NK-92 (cell line): ENCODE measurements around the gene C10orf71.

Experiments used
- DNase-seq: peaks from one replicate; lab custom pipeline; 2025; ENCODE audit not compliant: unreplicated experiment; lab: John Stamatoyannopoulos, UW

C10orf71 gene

DNA sequence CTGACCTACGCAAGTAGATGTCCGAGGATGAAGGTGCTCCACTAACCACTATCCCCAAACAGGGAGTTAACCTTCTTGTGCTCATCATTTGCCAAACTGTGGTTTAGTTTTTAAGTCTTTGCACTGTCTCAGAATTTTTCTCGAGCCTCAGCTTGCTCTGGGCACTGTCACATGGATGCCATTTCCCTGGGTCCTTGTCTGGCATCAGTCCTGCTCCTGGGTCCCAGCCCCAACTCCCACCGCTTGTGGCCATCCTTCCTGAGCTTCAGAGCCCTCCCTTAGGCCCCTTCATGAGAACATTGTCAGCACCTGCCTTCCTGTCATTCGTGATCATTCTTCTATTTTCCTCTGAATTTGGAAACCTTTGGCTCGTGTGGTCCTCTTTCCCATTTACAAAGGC lies 33.8 kb downstream of the C10orf71 start:
- no peak for DNase-seq

DNA sequence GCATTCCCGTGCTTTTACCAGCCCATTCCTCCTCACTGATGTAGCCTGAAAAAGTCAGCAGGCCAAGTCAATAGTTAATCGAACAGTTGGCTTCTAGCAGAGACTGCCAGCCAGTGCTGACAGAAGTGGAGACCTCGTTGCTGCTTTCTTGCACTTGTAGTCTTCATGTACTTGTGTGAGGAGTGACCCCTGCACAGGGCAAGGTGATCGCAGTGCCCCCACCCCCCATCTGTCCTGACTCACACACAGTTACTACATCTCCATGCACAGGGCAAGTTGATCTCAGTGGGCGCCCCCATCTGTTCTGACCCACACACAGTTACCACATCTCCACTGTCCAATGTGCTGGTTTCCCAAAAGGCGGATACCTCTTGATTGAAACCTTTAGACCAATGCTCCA lies 34.2 kb downstream of the C10orf71 start:
- DNase-seq, result no peak

DNA sequence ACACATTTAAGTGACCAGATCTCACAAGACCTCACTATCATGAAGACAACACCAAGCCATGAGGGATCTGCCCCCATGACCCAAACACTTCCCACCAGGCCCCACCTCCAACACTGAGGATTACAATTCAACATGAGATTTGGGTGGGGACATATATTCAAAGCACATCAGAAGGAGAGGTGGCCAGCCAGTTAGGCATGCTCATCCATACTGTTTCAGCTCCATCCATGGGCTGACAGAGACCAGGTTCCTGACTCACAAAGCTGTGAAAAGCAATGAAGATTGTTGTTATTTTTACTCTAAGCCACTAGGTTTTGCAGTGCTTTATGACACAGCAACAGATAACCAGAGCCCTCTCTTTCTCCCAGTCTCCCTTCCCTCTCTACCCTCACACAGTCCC lies 36.0 kb downstream of the C10orf71 start:
- DNase-seq, result no peak

DNA sequence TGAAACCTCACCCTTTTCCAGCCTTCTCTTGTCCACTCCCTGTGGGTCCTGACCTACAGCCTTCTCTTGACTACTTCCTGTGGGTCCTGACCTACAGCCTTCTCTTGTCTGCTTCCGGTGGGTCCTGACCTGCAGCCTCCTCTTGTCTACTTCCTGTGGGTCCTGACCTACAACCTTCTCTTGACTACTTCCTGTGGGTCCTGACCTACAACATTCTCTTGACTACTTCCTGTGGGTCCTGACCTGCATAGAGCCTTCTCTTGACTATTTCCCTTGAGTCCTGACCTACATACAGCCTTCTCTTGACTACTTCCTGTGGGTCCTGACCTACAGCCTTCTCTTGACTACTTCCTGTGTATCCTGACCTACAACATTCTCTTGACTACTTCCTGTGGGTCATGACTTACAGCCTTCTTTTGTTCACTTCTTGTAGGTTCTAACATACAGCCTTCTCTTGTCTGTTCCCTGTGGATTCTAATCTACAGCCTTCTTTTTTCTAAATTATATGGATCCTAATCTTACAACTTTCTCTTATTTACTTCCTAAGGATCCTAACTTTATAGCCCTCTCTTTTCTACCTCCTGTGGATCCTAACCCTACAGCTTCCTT lies 36.5 kb downstream of the C10orf71 start:
- no peak for DNase-seq

DNA sequence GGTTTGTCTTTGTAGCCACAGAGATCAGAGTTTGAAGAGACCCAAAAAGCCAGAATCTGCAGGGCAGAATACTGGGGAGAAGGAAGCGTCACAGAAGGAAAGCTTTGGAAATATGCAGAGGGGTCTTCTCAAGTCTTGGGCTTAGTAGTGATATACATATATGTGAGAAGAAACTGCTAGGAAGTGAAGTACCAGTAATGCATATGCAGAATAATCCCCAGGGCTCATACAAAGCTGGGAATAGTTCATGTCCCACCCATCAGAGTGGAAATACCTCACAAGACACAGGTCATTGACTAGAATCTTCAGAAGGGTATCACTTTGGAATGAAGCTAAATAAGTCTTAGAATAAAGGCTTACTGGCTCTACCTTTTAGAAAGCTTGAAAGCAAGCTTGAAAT lies 39.6 kb downstream of the C10orf71 start:
- no peak for DNase-seq

DNA sequence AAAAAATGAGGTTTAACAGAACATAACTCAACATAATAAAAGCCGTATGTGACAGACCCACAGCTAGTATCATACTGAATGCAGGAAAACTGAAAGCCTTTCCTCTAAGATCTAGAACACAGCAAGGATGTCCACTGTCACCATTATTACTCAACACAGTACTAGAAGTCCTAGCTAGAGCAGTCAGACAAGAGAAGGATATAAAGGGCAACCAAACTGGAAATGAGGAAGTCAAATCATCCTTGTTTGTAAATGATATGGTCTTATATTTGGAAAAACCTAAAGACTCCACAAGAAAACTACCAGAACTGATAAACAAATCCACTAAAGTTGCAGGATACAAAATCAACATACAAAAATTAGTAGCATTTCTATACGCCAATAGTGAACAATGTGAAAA lies 45.9 kb downstream of the C10orf71 start:
- DNase-seq, result no peak

DNA sequence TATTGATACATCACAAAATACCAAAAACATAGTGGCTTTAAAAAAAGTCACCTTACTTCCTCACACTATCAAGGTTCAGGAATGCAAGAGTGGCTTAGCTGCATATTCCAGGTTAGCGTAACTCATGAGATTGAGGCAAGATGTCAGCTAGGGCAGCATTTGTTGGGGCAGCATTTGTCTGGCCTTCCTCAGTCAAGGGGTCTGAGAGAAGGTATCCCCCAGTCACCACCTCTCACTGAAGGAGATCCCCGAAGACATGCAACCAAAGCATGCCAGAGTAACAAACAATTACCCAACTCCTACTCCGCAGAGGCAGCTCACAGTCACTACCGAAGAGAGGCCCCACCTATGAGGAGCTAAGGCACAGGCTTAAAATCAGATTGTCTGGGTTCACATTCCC lies 48.4 kb downstream of the C10orf71 start:
- no peak for DNase-seq

DNA sequence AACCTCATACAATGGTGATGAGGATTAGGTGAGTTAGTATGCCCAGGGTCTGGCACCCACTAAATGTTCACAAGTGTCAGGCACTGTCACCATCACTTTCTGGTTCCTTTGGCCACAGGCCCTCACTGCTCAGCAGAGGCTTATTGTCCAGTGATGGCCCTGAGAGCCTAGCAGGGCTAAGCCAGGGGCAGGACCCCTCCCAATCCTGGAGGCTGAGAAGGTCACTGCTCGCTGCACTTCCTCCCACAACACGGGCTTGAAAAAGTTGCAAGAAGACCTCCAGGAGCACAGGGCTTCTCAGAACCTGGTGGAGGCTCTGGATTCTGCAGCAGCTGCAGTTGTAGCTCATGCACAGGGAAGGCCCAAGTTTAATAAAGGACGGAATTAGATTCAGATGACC lies 48.9 kb downstream of the C10orf71 start:
- no peak for DNase-seq

DNA sequence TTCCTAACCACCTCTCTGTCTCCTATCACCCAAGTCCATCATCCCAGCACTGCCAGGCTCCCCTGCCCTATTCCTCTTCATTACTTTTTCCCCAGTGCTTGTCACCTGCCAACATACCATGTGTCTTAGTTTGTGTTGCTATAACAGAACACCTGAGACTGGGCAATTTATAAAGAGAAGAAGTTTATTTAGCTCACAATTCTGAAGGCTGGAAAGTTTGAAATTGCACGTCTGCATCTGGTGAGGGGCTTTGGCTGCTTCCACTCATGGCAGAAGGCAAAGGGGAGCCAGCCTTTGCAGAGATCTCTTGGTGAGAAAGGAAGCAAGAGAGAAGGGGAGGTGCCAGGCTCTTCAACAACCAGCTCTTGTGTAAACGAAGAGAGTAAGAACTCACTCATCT lies 49.6 kb downstream of the C10orf71 start:
- no peak for DNase-seq

DNA sequence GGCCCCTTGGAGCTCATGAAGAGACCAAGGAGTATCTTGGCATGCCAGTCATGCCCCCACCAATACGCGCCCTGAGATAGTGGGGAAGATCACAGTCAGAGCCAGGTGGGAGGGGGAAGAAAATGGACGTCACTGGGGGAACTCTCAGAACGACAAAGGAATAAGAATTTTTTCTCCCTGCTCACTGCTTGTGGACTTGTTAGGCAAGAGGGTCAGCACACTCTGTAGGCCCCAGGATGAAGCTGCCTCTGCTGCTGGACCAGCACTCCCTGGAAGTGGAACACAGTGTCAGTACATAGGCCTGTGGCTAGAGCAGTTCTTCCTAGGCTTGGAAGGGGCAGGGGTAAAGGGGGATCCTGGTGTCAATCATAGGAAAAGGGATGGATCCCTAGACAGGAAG lies 50.4 kb downstream of the C10orf71 start:
- no peak for DNase-seq

DNA sequence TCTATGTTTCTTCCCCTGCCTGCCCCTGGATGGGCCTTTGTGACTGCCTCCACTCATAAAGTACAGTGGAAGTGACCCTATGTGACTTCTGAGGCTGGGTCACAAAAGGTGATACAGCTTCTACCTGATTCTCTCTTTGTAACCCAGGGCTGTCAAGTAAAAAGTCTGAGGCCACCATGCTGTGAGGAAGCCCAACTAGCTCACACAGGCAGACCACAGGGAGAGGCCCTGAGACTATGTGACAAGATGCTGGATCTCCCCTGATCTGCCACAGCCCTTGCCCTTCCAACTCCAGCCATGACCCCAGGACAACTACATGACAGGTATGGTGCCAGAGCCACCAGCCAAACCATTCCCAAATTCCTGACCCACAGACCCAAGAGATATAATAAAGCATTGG lies 51.2 kb downstream of the C10orf71 start:
- DNase-seq, result no peak

DNA sequence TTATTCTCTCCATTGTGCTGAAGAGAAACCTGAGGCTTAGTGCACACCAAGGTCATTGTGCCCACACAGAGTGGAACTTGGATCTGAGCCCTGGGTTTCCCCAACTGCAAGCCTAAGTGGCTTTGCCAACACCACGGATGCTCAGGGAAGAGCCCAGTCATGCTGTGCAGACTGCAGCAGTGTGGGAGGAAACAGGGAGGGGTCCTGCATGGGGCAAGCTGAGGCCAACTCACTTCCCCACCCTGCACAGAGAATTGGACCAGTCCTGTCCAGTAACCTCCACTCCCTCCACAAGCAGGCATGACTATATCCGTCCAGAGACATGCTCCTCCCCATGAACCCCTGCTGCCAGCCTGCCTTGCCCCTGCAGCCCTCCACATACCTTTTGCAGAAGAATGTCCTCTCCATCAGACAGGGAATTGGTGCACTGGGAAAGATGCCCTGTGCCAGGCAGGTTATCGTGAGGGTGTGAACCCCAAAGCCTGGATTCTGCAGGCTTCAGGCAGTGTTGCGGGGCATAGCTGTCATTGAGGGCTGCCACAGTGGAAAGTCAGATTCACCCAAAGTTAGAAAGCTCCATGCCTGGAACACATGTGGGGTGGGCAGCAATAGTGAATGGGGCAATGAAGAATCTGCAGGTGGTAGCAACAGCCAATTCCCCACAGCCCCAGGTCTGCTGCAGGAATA lies 52.0 kb downstream of the C10orf71 start:
- no peak for DNase-seq

DNA sequence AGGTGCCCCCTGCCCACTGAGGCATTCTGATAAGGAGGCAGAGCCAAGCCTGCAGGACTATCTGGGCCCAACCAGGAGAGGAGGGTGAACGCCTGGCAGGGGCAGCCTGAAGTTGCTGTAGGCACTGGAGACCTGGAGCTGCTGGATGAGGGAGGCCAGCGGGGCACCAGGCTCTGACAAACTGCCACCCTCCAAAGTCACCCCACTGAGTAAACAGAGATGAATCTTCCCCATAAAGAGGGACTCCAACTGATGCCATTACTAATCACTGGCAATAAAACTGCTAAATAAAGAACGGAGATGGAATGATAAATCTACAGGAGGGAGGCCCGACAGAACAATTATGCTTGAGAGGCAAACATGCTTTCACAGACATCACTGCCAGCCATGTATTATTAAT lies 52.7 kb downstream of the C10orf71 start:
- no peak for DNase-seq

DNA sequence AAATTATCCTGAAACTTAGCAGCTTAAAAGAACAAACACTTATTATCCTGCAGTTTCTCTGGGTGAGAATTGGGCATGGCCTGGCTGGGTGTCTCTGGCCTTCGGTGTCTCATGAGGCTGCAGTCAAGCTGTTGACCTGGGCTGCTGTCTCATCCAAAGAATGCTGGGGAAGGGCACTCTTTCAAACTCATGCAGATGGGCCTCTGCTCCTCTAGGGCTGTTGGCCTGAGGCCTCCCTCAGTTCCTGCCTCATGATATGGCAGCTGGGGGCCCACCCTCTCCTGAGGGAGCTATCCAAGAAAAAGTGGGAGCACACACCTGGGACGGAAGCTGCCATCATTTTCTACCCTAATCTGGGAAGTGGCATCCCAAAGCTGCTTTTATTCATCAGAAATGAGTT lies 53.4 kb downstream of the C10orf71 start:
- no peak for DNase-seq

DNA sequence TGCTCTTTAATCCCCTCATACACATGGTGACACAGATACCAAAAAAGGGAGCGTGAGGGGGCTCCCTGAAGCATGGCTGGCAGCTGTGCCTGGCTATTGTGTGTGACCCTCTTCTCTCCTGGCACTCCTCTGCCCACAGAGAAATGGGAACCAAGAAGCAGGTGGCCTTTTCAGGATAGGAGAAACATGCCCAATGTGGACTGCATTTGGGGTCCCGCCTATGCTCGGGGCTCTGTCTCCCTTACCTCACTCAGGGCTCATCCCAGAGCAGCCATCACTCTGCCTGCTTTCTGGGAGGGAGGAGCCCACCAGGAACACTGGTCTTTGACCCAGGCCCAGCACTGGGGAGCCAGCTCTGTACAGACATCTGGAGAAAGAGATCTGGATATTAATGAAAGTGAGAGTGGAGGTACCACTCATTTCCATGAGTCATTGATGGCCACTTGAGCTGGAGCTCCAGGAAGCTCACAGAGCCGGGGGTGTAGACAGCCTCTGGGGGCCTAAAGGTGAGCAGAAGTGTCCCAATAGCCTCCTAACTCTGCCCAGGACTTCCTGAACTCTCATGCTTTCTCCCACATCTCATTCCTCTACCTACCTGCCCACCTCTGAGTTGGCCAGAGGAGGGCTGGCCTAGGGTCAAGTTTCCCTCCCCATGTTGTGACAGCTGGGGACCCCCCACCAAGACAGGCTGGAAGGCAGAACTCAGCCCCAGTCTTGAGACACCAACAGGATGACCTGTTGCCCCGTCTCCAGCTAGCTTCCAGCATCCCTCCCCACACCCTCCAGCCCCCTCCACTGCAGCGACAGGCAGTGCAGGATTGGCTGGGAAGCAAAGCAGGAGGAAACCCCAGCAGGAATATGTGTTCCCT lies 54.3 kb downstream of the C10orf71 start:
- DNase-seq, result no peak

DNA sequence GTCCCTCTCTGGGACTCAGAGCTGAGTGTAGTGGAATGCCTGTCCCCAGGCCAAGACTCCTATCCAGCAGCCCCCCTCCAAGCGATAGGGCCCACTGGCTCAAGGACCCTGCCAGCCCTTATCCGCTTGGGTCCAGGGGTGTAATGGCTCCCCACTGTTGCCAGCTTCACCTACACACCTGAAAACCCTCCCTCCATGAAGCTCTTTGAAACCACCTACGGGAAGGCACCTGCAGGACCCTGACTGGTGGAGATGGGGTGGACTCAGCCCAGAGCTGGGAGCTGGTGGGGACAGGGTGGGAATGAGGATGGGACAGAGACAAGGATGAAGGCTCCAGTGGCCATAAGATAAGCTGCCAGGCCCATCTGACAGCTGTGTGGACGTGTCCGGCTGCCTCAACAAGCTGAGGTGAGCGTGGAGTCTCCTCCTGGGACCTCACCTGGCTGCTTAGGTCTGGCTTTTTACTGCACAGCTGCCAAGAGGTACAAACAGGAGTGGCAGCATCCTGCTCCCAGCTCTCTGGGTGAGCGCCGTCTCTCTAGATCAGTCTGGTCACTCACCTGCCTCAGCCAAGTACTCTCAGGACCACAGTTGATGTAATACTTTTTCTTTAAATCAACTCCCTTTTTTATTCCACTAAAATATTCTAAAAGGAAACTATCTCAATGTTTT lies 55.1 kb downstream of the C10orf71 start:
- no peak for DNase-seq

DNA sequence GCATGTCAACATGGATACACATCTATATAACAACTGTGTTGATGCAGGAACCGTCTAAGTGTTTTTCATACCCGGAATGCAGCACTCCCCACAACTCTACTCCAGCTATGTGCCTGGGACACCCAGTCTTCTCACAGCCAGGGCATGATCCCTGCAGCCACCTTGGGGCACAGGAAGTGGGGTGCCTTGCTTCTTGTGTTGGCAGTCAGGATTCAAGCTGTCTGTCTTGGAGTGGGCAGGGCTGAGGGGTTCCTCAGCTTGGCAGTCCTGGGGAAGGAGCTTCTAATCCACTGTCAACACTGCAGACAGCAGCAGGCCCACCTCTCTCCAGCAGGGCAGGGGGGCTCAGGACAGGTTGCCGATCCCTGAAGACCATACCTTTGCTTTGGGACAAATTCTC lies 55.6 kb downstream of the C10orf71 start:
- no peak for DNase-seq

DNA sequence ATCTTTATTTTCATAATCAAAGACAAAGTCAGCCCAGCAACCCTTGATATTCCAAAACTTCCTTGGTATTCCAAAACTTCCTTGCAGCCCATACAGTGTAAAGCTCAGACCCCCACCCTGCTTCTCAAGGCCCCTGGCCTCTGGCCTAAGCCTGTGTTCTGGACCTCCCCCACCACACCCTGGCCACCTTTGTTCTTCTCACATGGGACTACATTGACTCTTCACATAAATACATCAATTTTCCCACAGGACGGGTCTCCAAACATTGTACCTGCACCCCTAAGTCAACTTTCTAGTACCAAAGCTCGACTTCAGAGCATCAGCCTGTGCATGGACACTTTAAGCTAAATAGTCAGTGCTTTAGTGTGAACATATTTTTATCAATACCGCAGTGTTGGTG lies 56.3 kb downstream of the C10orf71 start:
- no peak for DNase-seq

DNA sequence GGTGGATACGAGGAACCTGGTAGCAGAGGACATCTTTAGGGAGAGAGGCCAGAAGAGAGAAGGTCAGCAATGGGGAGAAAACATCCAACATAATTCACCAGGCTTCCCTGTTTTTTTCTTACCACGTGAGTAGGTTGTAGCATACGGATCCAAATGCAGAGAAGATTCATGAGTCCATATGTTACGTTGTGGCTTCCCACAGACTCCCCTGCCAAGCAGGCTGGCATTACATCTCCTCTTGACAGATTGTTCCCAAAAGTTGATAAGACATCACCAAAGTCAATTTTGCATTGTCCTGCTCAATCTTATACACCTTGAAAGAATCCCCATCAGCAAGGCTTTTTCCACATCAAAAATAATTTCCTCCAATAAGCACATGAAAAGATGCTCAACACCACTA lies 57.2 kb downstream of the C10orf71 start:
- DNase-seq, result no peak

DNA sequence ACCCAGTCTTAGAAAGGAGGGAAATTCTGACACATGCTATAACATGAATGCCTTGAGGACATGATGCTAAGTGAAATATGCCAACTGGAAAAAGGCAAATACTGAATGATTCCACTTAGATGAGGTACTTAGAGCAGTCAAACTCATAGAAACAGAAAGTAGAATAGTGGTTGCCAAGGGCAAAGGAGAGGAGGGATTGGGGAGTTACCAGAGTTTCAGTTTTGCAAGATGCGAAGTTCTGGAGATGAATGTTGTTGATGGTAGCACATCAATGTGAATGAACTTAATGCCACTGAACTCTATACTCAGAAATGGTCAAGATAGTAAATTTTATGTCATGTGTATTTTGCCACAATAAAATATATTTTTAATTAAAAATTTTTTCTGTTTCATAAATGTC lies 58.0 kb downstream of the C10orf71 start:
- no peak for DNase-seq

DNA sequence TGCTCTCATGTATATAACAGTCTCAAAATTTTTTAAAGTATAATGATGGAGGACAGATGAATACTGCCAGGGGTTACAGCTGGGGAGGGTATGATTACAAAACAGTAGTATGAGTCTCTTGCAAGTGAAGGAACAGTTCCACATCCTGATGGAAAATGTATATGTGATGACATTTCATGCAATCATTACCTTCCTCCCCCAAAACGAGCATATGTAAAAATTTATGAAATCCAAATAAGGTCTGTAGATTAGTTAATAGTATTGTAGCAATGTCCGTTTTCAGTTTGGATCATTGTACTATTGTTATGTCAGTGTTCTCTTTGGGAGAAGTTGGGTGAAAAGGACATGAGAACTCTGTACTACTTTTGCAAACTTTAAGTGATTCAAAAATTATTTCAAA lies 58.9 kb downstream of the C10orf71 start:
- no peak for DNase-seq
